Prostate gland (tissue), 2 donors: ENCODE data around the gene CSTF3.

ENCODE experiments used
- POLR2A ChIP-seq: fragments of 450-650 bp; IDR thresholded peaks from one replicate; pipeline ENCODE4 v1.6.1; 2016; ENCODE audit warnings: antibody characterized with exemption, mild to moderate bottlenecking
- POLR2AphosphoS5 ChIP-seq: sonication (generic); formaldehyde crosslinking; IDR thresholded peaks from one replicate; pipeline ENCODE4 v1.6.1; 2017; ENCODE audit warnings: antibody characterized with exemption
- TF ChIP-seq, protein P1 (sequence below), 4 experiments: fragments of 200-600 bp in 2 of 4; fragments of 450-650 bp in 2 of 4; sonication (generic) in 2 of 4; IDR thresholded peaks; 1 replicate in 3 of 4; 2 replicates in 1 of 4; pipeline ENCODE4 v1.5.1; 2016 to 2019; ENCODE audit warnings: antibody characterized with exemption in 4 of 4, mild to moderate bottlenecking in 2 of 4, moderate library complexity in 2 of 4

DNA sequence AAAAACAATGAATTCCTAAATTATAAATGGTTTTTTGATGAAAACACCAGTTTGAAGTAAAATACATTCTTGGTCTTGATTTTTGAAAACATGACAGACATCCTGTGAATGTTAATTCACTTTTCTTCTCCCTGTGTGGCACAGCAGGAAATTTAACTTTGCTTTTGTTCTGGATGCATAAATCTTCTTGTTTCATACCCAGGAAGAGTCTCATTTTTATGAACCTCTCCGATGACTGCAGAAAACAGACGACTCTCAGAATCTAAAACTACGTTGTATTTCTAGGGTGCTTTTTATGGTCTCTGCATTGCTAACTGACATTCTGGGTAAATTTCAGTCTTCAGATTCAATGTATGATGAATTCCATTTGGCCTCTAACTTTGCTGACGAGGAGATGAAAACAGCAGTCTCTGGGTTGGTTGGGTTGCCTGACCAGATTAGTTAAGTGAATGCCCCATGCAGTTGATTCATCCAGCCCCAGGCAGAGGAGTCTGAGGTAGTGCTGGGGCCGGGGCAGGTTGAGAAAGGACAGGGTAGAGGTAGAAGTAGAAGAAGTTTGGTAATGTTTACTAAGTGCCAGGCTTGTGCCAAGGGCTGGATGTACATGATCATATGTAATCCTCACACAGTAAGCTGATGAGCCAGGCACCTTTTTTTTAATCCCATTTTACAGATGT lies 101.8 kb downstream of the CSTF3 start:
- TF ChIP-seq, protein P1, sequence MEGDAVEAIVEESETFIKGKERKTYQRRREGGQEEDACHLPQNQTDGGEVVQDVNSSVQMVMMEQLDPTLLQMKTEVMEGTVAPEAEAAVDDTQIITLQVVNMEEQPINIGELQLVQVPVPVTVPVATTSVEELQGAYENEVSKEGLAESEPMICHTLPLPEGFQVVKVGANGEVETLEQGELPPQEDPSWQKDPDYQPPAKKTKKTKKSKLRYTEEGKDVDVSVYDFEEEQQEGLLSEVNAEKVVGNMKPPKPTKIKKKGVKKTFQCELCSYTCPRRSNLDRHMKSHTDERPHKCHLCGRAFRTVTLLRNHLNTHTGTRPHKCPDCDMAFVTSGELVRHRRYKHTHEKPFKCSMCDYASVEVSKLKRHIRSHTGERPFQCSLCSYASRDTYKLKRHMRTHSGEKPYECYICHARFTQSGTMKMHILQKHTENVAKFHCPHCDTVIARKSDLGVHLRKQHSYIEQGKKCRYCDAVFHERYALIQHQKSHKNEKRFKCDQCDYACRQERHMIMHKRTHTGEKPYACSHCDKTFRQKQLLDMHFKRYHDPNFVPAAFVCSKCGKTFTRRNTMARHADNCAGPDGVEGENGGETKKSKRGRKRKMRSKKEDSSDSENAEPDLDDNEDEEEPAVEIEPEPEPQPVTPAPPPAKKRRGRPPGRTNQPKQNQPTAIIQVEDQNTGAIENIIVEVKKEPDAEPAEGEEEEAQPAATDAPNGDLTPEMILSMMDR (IDR thresholded peaks at IDR 0.05): no peak
- TF ChIP-seq POLR2AphosphoS5: no peak
- no peak for TF ChIP-seq POLR2A
